SK-N-SH (cell line): ENCODE data around the gene WASL. TPM values are rescaled to one million over a fixed set of nuclear protein-coding genes. Genes with fewer than 3 reads are reported as not detected.
A peak's percentile ranks its signal among the peaks of the same experiment; 100 is the strongest.

Experiments
- CTCF ChIA-PET: fragments of 300-600, 350-600 bp; formaldehyde crosslinking; extraction: SDS; loops from one replicate; lab custom pipeline; 2021; lab: Yijun Ruan, JAX
- POLR2A ChIA-PET: fragments of 350-600 bp; sonication (Branson Sonifier 250); formaldehyde crosslinking; extraction: SDS; loops from one replicate; lab custom pipeline; 2020; ENCODE audit warnings: antibody characterized with exemption, inconsistent platforms; lab: Yijun Ruan, JAX
- DNase-seq: peaks from one replicate; pipeline ENCODE4 v3.0.0; 2012
- H2AFZ ChIP-seq: fragments of 200-600 bp; sonication (generic); 2 replicates; pipeline ENCODE4 v1.8.1; 2016; ENCODE audit warnings: antibody characterized with exemption, mild to moderate bottlenecking, low read depth
- H3F3A ChIP-seq: fragments of 200-600 bp; sonication (generic); replicated peaks from 2 replicates; pipeline ENCODE3; 2016; ENCODE audit warnings: antibody characterized with exemption, mild to moderate bottlenecking; ENCODE audit not compliant: insufficient read depth
- H3K27ac ChIP-seq, 2 experiments: fragments of 200-500 bp in 1 of 2; fragments of 200-600 bp in 1 of 2; sonication (Bioruptor generic) in 1 of 2; sonication (generic), shearing (Covaris generic) in 1 of 2; 2 replicates each; pipeline versions ENCODE4 v1.5.1 to v1.6.1; 2014 to 2016; ENCODE audit warnings: low read depth in 2 of 2, inconsistent platforms in 1 of 2, low read length in 1 of 2, mild to moderate bottlenecking in 1 of 2, mixed read lengths in 1 of 2
- H3K27me3 ChIP-seq: fragments of 200-600 bp; sonication (generic), shearing (Covaris generic); 2 replicates; pipeline ENCODE4 v1.6.1; 2016; ENCODE audit warnings: mixed run types; ENCODE audit not compliant: insufficient read depth
- H3K36me3 ChIP-seq, 2 experiments: fragments of 200-500 bp in 1 of 2; fragments of 200-600 bp in 1 of 2; sonication (Bioruptor generic) in 1 of 2; sonication (generic) in 1 of 2; replicated peaks in 1 of 2; 2 replicates each; pipeline versions ENCODE3 to v1.5.1; 2014 to 2016; ENCODE audit warnings: low read length in 1 of 2, mild to moderate bottlenecking in 1 of 2; ENCODE audit not compliant: insufficient read depth in 2 of 2, control insufficient read depth in 1 of 2
- H3K4me1 ChIP-seq, 2 experiments: fragments of 200-500 bp in 1 of 2; fragments of 200-600 bp in 1 of 2; sonication (Bioruptor generic) in 1 of 2; sonication (generic), shearing (Covaris generic) in 1 of 2; 2 replicates each; pipeline versions ENCODE4 v1.5.1 to v1.6.1; 2014 to 2016; ENCODE audit warnings: low read depth in 1 of 2, low read length in 1 of 2, mixed run types in 1 of 2; ENCODE audit not compliant: insufficient read depth in 2 of 2, control insufficient read depth in 1 of 2
- H3K4me2 ChIP-seq: fragments of 200-600 bp; sonication (generic), shearing (Covaris generic); 2 replicates; pipeline ENCODE4 v1.6.1; 2017; ENCODE audit warnings: mixed run types
- H3K4me3 ChIP-seq, 2 experiments: fragments of 200-500 bp in 1 of 2; fragments of 200-600 bp in 1 of 2; sonication (Bioruptor generic) in 1 of 2; sonication (generic), shearing (Covaris generic) in 1 of 2; 2 replicates each; pipeline versions ENCODE4 v1.5.1 to v1.8.1; 2014 to 2016; ENCODE audit warnings: low read depth in 2 of 2, inconsistent platforms in 1 of 2, low read length in 1 of 2, mild to moderate bottlenecking in 1 of 2, mixed read lengths in 1 of 2, moderate library complexity in 1 of 2
- H3K79me2 ChIP-seq: fragments of 200-600 bp; sonication (generic); 2 replicates; pipeline ENCODE4 v1.8.1; 2017; ENCODE audit warnings: mild to moderate bottlenecking; ENCODE audit not compliant: insufficient read depth
- H3K9ac ChIP-seq: fragments of 200-600 bp; sonication (generic); 2 replicates; pipeline ENCODE4 v1.6.1; 2017; ENCODE audit warnings: mixed run types
- H3K9me2 ChIP-seq: fragments of 200-600 bp; sonication (generic); 2 replicates; pipeline ENCODE4 v1.6.1; 2017; ENCODE audit warnings: mixed run types
- H3K9me3 ChIP-seq: fragments of 200-600 bp; sonication (generic); 2 replicates; pipeline ENCODE4 v1.6.1; 2017; ENCODE audit warnings: mixed run types, mild to moderate bottlenecking, moderate library complexity
- H4K20me1 ChIP-seq: fragments of 200-600 bp; sonication (generic); 2 replicates; pipeline ENCODE4 v1.6.1; 2017; ENCODE audit warnings: mild to moderate bottlenecking, mixed run types; ENCODE audit not compliant: insufficient read depth
- CTCF ChIP-seq: fragments of 200-600 bp; sonication (generic); IDR thresholded peaks from 2 replicates; pipeline ENCODE4 v1.6.1; 2017; ENCODE audit warnings: antibody characterized with exemption, mild to moderate bottlenecking, moderate library complexity
- EP300 ChIP-seq, 2 experiments: IDR thresholded peaks; 2 replicates each; pipeline versions ENCODE4 v1.4.0 to v1.6.1; 2012; ENCODE audit warnings: borderline replicate concordance in 1 of 2, low read depth in 1 of 2, low read length in 1 of 2
- FOXJ3 ChIP-seq: sonication (generic); formaldehyde crosslinking; IDR thresholded peaks from 2 replicates; pipeline ENCODE4 v1.5.1; 2020; ENCODE audit warnings: mild to moderate bottlenecking, missing genetic modification reagents
- GABPA ChIP-seq: IDR thresholded peaks from 2 replicates; pipeline ENCODE4 v1.4.0; 2012; ENCODE audit warnings: low read depth, mild to moderate bottlenecking
- GATA2 ChIP-seq: sonication (generic); formaldehyde crosslinking; IDR thresholded peaks from 2 replicates; pipeline ENCODE4 v1.5.0; 2020; ENCODE audit warnings: mild to moderate bottlenecking, missing genetic modification reagents
- IRF3 ChIP-seq: fragments of 150-350 bp; IDR thresholded peaks from 2 replicates; pipeline ENCODE4 v1.6.1; 2016; ENCODE audit warnings: mild to moderate bottlenecking, low read depth, low read length
- JUND ChIP-seq: IDR thresholded peaks from 2 replicates; pipeline ENCODE4 v1.4.0; 2012
- MEF2A ChIP-seq: IDR thresholded peaks from 2 replicates; pipeline ENCODE4 v1.4.0; 2012; ENCODE audit warnings: low read depth, borderline replicate concordance
- NFIC ChIP-seq: IDR thresholded peaks from 2 replicates; pipeline ENCODE4 v1.4.0; 2012; ENCODE audit warnings: borderline replicate concordance
- NRF1 ChIP-seq: IDR thresholded peaks from 2 replicates; pipeline ENCODE4 v1.6.1; 2012; ENCODE audit warnings: low read depth, mild to moderate bottlenecking, low read length
- RXRA ChIP-seq: IDR thresholded peaks from 2 replicates; pipeline ENCODE4 v1.4.0; 2012; ENCODE audit warnings: low read depth, mild to moderate bottlenecking, borderline replicate concordance
- SMC3 ChIP-seq: IDR thresholded peaks from 2 replicates; pipeline ENCODE4 v1.6.1; 2012; ENCODE audit warnings: low read depth, low read length, improper control_type of control experiment
- WGBS: methylation state at CpG from one replicate; pipeline ENCODE4 v1.1.6; 2017; ENCODE audit warnings: low lambda C conversion rate; 5-methylcytosine and 5-hydroxymethylcytosine counted together
- polyA plus RNA-seq, 3 experiments: library from polyadenylated mRNA; depleted of rRNA; stranded (reverse); fragments of >200 nt; gene quantifications; 2 replicates each; pipeline ENCODE4 v1.2.3, GENCODE V29; 2012
- TF ChIP-seq, protein P1 (sequence below): IDR thresholded peaks from 2 replicates; pipeline ENCODE4 v1.4.0; 2012; ENCODE audit warnings: low read depth, borderline replicate concordance

The WASL gene
- polyA plus RNA-seq, 1 of the 3 experiments (the other 2 are of a cell fraction): 9.9 TPM

- TF ChIP-seq NFIC: peak; percentile 83
- no peak for TF ChIP-seq CTCF
- peak; percentile 61; the same call in 1 of the 2 replicates for TF ChIP-seq RXRA
- peak; percentile 32; the same call in 1 of the 2 replicates for TF ChIP-seq JUND
Measured at GRCh38 chr7:123769371-123769770, 20.6 kb upstream of the WASL start (continued).

DNA sequence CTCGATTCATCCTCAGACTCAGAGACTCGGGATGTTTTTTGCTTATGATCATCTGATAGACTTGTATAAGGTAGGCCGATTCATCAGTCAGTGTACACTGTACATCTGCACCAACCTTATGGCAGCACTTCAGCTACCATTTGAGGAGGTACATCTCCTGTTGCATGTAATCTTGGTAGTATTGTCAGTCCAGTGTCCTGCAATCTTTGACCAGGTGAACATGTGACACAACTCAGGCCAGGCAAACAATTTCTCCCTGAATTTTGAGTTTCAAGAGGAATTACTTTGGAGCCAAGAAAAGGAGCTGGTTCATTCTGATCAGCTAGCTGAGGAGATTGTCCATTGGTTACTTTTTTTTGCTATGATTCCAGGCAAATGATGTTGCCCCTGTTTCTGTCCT is 19.7 kb upstream of the WASL start:
- Histone ChIP-seq H3K4me2 (no peak overlapping the region), H3K27me3 (no peaks in the 10 kb centered on the region), H3K36me3 (no peaks in the 10 kb centered on the region), H3K9me2 (no peaks in the 10 kb centered on the region), H3K9me3 (no peaks in the 10 kb centered on the region), H3K79me2 (no peaks in the 10 kb centered on the region), H3K9ac (no peak overlapping the region), H3K4me1 (no peaks in the 10 kb centered on the region; a peak in 1 of 4 replicates)
- TF ChIP-seq JUND (no peak), FOXJ3 (CRISPR knock-in tag) (no peak), MEF2A (no peak), GATA2 (CRISPR knock-in tag) (no peak), IRF3 (no peak), NRF1 (no peak), SMC3 (no peak), EP300 (IDR thresholded peaks at IDR 0.05; ENCODE audit: borderline replicate concordance in 1 of 2, low read depth in 1 of 2, low read length in 1 of 2) (no peak), GABPA (no peak)
- TF ChIP-seq, protein P1, sequence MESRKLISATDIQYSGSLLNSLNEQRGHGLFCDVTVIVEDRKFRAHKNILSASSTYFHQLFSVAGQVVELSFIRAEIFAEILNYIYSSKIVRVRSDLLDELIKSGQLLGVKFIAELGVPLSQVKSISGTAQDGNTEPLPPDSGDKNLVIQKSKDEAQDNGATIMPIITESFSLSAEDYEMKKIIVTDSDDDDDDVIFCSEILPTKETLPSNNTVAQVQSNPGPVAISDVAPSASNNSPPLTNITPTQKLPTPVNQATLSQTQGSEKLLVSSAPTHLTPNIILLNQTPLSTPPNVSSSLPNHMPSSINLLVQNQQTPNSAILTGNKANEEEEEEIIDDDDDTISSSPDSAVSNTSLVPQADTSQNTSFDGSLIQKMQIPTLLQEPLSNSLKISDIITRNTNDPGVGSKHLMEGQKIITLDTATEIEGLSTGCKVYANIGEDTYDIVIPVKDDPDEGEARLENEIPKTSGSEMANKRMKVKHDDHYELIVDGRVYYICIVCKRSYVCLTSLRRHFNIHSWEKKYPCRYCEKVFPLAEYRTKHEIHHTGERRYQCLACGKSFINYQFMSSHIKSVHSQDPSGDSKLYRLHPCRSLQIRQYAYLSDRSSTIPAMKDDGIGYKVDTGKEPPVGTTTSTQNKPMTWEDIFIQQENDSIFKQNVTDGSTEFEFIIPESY: no peak
- TF ChIP-seq, all 33 proteins: peak for 0
- no peak overlapping the region for H2AFZ ChIP-seq
- H3K27ac ChIP-seq: no peak overlapping the region
- no peaks in the 10 kb centered on the region for H4K20me1 ChIP-seq
- CTCF ChIA-PET: interaction anchor here (1.1 to 1.6 kb wide), 2 partner anchors 30 to 97 kb away, joined by 4 read pairs; no protein-coding TSS in a partner anchor
- H3K4me3 ChIP-seq: no peak overlapping the region
- no peaks in the 10 kb centered on the region for H3F3A ChIP-seq
- POLR2A ChIA-PET: no interaction called here
- 84% methylated on average over 3 of the region's 3 CpGs for WGBS
- no peak for DNase-seq
